Fibroblast of lung (primary cell): Measurements from ENCODE around the gene GALNT8. TPM values are rescaled to one million over a fixed set of nuclear protein-coding genes. Genes with fewer than 3 reads are reported as not detected.

Experiments
- DNase-seq, 2 donors: peaks; one replicate each; pipeline versions ENCODE4 v3.0.0 to v3.0.0-alpha.2; 2010; ENCODE audit warnings: low read depth in 2 of 2
- H2AFZ ChIP-seq: 2 replicates; pipeline ENCODE4 v1.5.1; 2012; ENCODE audit warnings: low read length, control low read depth, inconsistent platforms
- H3K27ac ChIP-seq: 2 replicates; pipeline ENCODE4 v1.5.1; 2011; ENCODE audit warnings: low read length, control low read depth; ENCODE audit not compliant: insufficient read depth
- H3K27me3 ChIP-seq: 2 replicates; pipeline ENCODE4 v1.5.1; 2011; ENCODE audit warnings: mild to moderate bottlenecking, low read length; ENCODE audit not compliant: control insufficient read depth, insufficient read depth
- H3K36me3 ChIP-seq: 2 replicates; pipeline ENCODE4 v1.5.1; 2011; ENCODE audit warnings: low read length; ENCODE audit not compliant: control insufficient read depth, insufficient read depth
- H3K4me1 ChIP-seq: 2 replicates; pipeline ENCODE4 v1.5.1; 2011; ENCODE audit warnings: low read length; ENCODE audit not compliant: control insufficient read depth, insufficient read depth; ENCODE audit errors: extremely low read depth
- H3K4me2 ChIP-seq: 2 replicates; pipeline ENCODE4 v1.5.1; 2011; ENCODE audit warnings: low read length, control low read depth; ENCODE audit not compliant: insufficient read depth; ENCODE audit errors: extremely low read depth
- H3K4me3 ChIP-seq, 4 experiments: fragments of 200-600 bp in 1 of 4; sonication (generic) in 1 of 4; replicated peaks in 1 of 4; 2 replicates each; pipeline ENCODE4 v1.5.1; 2011 to 2016; ENCODE audit warnings: low read length in 4 of 4, low read depth in 3 of 4, mild to moderate bottlenecking in 3 of 4, control low read depth in 2 of 4, inconsistent platforms in 1 of 4, mixed read lengths in 1 of 4; ENCODE audit not compliant: insufficient read depth in 1 of 4; ENCODE audit errors: control extremely low read depth in 1 of 4
- H3K79me2 ChIP-seq: 2 replicates; pipeline ENCODE4 v1.5.1; 2012; ENCODE audit warnings: mild to moderate bottlenecking, low read length, inconsistent platforms; ENCODE audit not compliant: control insufficient read depth, insufficient read depth
- H3K9ac ChIP-seq: 2 replicates; pipeline ENCODE4 v1.5.1; 2011; ENCODE audit warnings: mild to moderate bottlenecking, low read length, control low read depth; ENCODE audit not compliant: insufficient read depth
- H3K9me3 ChIP-seq: 2 replicates; pipeline ENCODE4 v1.5.1; 2012; ENCODE audit warnings: low read depth, low read length; ENCODE audit not compliant: control insufficient read depth, insufficient read depth
- H4K20me1 ChIP-seq: 2 replicates; pipeline ENCODE4 v1.5.1; 2011; ENCODE audit warnings: low read length; ENCODE audit not compliant: control insufficient read depth, insufficient read depth; ENCODE audit errors: extremely low read depth
- EZH2 ChIP-seq: IDR thresholded peaks from 2 replicates; pipeline ENCODE4 v1.5.1; 2012; ENCODE audit warnings: low read length, control low read depth, mild to moderate bottlenecking; ENCODE audit errors: missing control alignments
- polyA plus RNA-seq, 2 donors: library from polyadenylated mRNA; depleted of rRNA in 1 of 2; stranded (reverse) in 1 of 2; unstranded in 1 of 2; fragments of >200 nt; gene quantifications; 2 replicates each; pipeline ENCODE4 v1.2.1, GENCODE V29; 2011 to 2012; ENCODE audit warnings: missing spikeins in 1 of 2
- total RNA-seq: library from RNA; depleted of rRNA; stranded (reverse); fragments of >200 nt; gene quantifications from 2 replicates; pipeline ENCODE4 v1.2.1, GENCODE V29; 2014
- TF ChIP-seq, protein P1 (sequence below), 2 donors: IDR thresholded peaks in 1 of 2; conservative IDR thresholded peaks in 1 of 2; 1 replicate in 1 of 2; 2 replicates in 1 of 2; pipeline ENCODE4 v1.5.1; 2011 to 2012; ENCODE audit warnings: low read length in 2 of 2, control low read depth in 1 of 2, inconsistent platforms in 1 of 2, low read depth in 1 of 2, mild to moderate bottlenecking in 1 of 2

The GALNT8 gene
- total and polyA plus RNA-seq, 2 donors (not counting 1 experiment from before 2014, with no cell fraction given), result under 0.01 TPM; not detected in 1

DNA sequence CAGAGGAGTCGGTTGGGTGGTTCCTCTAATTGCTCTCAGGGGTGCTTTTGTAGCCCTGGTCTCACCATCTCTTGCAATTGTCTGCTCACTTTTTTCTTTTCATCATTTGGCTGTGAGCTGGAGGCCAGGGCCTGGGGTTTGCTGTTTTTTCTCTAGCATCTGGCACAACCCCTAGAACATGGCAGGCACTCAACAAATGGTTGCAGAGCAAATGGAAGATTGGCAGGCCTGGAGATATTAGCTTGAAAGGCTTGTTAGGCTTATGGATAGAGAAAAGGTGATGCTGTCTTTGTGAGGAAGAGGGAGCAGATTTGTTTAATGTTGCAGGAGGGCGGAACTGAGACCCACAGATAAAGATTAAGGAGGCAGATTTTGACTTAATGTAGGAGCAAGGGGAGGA, 47.0 kb downstream of the GALNT8 start:
- Histone ChIP-seq H3K4me3 (no peak overlapping the region), H3K27ac (no peak overlapping the region), H3K27me3 (no peaks in the 10 kb centered on the region), H3K36me3 (no peaks in the 10 kb centered on the region), H3K79me2 (no peaks in the 10 kb centered on the region), H2AFZ (no peak overlapping the region), H3K9me3 (no peaks in the 10 kb centered on the region), H4K20me1 (no peaks in the 10 kb centered on the region), H3K4me1 (no peaks in the 10 kb centered on the region), H3K4me2 (no peak overlapping the region), H3K9ac (no peak overlapping the region)
- TF ChIP-seq EZH2, result no peak
- TF ChIP-seq, protein P1, sequence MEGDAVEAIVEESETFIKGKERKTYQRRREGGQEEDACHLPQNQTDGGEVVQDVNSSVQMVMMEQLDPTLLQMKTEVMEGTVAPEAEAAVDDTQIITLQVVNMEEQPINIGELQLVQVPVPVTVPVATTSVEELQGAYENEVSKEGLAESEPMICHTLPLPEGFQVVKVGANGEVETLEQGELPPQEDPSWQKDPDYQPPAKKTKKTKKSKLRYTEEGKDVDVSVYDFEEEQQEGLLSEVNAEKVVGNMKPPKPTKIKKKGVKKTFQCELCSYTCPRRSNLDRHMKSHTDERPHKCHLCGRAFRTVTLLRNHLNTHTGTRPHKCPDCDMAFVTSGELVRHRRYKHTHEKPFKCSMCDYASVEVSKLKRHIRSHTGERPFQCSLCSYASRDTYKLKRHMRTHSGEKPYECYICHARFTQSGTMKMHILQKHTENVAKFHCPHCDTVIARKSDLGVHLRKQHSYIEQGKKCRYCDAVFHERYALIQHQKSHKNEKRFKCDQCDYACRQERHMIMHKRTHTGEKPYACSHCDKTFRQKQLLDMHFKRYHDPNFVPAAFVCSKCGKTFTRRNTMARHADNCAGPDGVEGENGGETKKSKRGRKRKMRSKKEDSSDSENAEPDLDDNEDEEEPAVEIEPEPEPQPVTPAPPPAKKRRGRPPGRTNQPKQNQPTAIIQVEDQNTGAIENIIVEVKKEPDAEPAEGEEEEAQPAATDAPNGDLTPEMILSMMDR (conservative IDR thresholded peaks at IDR 0.05 in 1 of 2, IDR thresholded peaks at IDR 0.05 in 1 of 2; ENCODE audit: low read depth in 1 of 2, low read length in 2 of 2), result no peak
- DNase-seq, result no peak

- Histone ChIP-seq H3K4me1 (no peaks in the 10 kb centered on the region), H3K4me2 (no peak overlapping the region), H2AFZ (no peak overlapping the region), H4K20me1 (no peaks in the 10 kb centered on the region), H3K9me3 (no peaks in the 10 kb centered on the region), H3K27me3 (no peaks in the 10 kb centered on the region), H3K79me2 (no peaks in the 10 kb centered on the region), H3K36me3 (no peaks in the 10 kb centered on the region), H3K27ac (no peak overlapping the region), H3K4me3 (no peak overlapping the region), H3K9ac (no peak overlapping the region)
- TF ChIP-seq EZH2, result no peak
- TF ChIP-seq, protein P1 (conservative IDR thresholded peaks at IDR 0.05 in 1 of 2, IDR thresholded peaks at IDR 0.05 in 1 of 2; ENCODE audit: low read depth in 1 of 2, low read length in 2 of 2), result no peak
- DNase-seq, result no peak
These were observed 48.1 kb downstream of the GALNT8 start for GRCh38 chr12:4768341-4768740.

GRCh38 chr12:4769073-4769472, 48.9 kb downstream of the GALNT8 start:
- DNase-seq, result no peak
- Histone ChIP-seq H3K27ac (no peak overlapping the region), H3K9ac (no peak overlapping the region), H3K79me2 (no peaks in the 10 kb centered on the region), H3K27me3 (no peaks in the 10 kb centered on the region), H3K4me3 (no peak overlapping the region), H4K20me1 (no peaks in the 10 kb centered on the region), H3K4me1 (no peaks in the 10 kb centered on the region), H3K36me3 (no peaks in the 10 kb centered on the region), H3K4me2 (no peak overlapping the region), H2AFZ (no peak overlapping the region), H3K9me3 (no peaks in the 10 kb centered on the region)
- TF ChIP-seq EZH2, result no peak
- TF ChIP-seq, protein P1 (conservative IDR thresholded peaks at IDR 0.05 in 1 of 2, IDR thresholded peaks at IDR 0.05 in 1 of 2; ENCODE audit: low read depth in 1 of 2, low read length in 2 of 2), result no peak
